NCI-H1417 (cell line): ENCODE results near the gene GPRIN3.

Experiments used
- DNase-seq, 3 experiments: peaks; one replicate each; lab custom pipeline; 2025; lab: John Stamatoyannopoulos, UW

Gene GPRIN3

GRCh38 chr4:89307446-89308160, at the start of gene GPRIN3:
GPRIN3 (minus strand) TSS chr4:89307800; CDS start chr4:89250110, 57,690 bp downstream.
- DNase-seq: peak; percentile 37 to 86 (median 85)

- DNase-seq: peak in 1 of 3 experiments; percentile 31
These were observed 49.7 kb upstream of the GPRIN3 start for GRCh38 chr4:89357340-89357739.

GRCh38 chr4:89356086-89356485, 48.5 kb upstream of the GPRIN3 start:
- DNase-seq: peak in 2 of 3 experiments; percentile 44 to 87

GRCh38 chr4:89353514-89353913, 45.9 kb upstream of the GPRIN3 start:
- DNase-seq: no peak

GRCh38 chr4:89352541-89352940, 44.9 kb upstream of the GPRIN3 start:
- peak in 1 of 3 experiments; percentile 34 for DNase-seq

- peak in 1 of 3 experiments; percentile 31 for DNase-seq
These were observed 43.6 kb upstream of the GPRIN3 start for GRCh38 chr4:89351201-89351600.

GRCh38 chr4:89347363-89348025, 39.9 kb upstream of the GPRIN3 start:
- DNase-seq: no peak

- DNase-seq: no peak
These were observed 37.0 kb upstream of the GPRIN3 start for GRCh38 chr4:89344571-89344970.

- DNase-seq: no peak
These were observed 30.6 kb upstream of the GPRIN3 start for GRCh38 chr4:89338206-89338605.

GRCh38 chr4:89337681-89338080, 30.1 kb upstream of the GPRIN3 start:
- no peak for DNase-seq

- no peak for DNase-seq
These were observed 29.3 kb upstream of the GPRIN3 start for GRCh38 chr4:89336818-89337420.

- DNase-seq: peak in 1 of 3 experiments; percentile 20
These were observed 27.2 kb upstream of the GPRIN3 start for GRCh38 chr4:89334830-89335229.

- DNase-seq: no peak
These were observed 26.7 kb upstream of the GPRIN3 start for GRCh38 chr4:89334311-89334710.

GRCh38 chr4:89331686-89332544, 24.3 kb upstream of the GPRIN3 start:
- no peak for DNase-seq

- DNase-seq: no peak
These were observed 23.6 kb upstream of the GPRIN3 start for GRCh38 chr4:89331197-89331596.

- DNase-seq: no peak
These were observed 21.7 kb upstream of the GPRIN3 start for GRCh38 chr4:89329280-89329679.

- no peak for DNase-seq
These were observed 17.1 kb upstream of the GPRIN3 start for GRCh38 chr4:89324671-89325070.

GRCh38 chr4:89322671-89323070, 15.1 kb upstream of the GPRIN3 start:
- no peak for DNase-seq

- DNase-seq: no peak
These were observed 12.2 kb upstream of the GPRIN3 start for GRCh38 chr4:89319756-89320155.

GRCh38 chr4:89316931-89317366, 9.3 kb upstream of the GPRIN3 start:
- no peak for DNase-seq

- no peak for DNase-seq
These were observed 8.6 kb upstream of the GPRIN3 start for GRCh38 chr4:89316211-89316610.

- no peak for DNase-seq
These were observed 6.7 kb upstream of the GPRIN3 start for GRCh38 chr4:89314291-89314690.
